ENCODE results near the gene RPS23.

Gene RPS23

GRCh38 chr5:82291420-82291819 is 13.3 kb upstream of the RPS23 start:
- no peak overlapping the region for H3K4me3 ChIP-seq (ENCODE audit: low read depth, low read length)
- DNase-seq (ENCODE audit: low read depth): no peak
- no peak for TF ChIP-seq CTCF (conservative IDR thresholded peaks at IDR 0.05; ENCODE audit: low read depth, low read length)

- TF ChIP-seq CTCF (conservative IDR thresholded peaks at IDR 0.05; ENCODE audit: low read depth, low read length): no peak
- DNase-seq (ENCODE audit: low read depth): no peak
- H3K4me3 ChIP-seq (ENCODE audit: low read depth, low read length): no peak overlapping the region
Measured at GRCh38 chr5:82290908-82291307, 12.8 kb upstream of the RPS23 start.

DNA sequence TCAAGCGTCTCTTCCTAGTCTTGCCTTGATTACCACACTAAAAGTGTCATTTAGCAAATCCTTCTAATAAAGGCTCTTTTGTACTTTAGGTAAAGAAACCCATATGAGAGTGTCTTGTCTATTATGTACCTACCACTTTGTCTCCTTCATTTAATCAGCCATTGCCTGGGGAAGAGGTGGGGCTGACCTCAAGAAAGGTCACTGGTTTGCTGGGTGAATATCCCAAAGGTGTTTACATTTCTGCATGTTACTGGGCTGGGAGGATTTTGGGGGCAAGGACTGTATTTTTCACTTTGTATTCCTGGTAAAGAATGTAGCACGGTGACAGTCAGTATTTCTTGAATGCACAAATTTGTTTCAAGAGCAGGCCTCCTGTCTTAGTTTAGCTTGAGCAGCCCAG is 11.9 kb upstream of the RPS23 start:
- no peak overlapping the region for H3K4me3 ChIP-seq (ENCODE audit: low read depth, low read length)
- no peak for DNase-seq (ENCODE audit: low read depth)
- no peak for TF ChIP-seq CTCF (conservative IDR thresholded peaks at IDR 0.05; ENCODE audit: low read depth, low read length)

DNA sequence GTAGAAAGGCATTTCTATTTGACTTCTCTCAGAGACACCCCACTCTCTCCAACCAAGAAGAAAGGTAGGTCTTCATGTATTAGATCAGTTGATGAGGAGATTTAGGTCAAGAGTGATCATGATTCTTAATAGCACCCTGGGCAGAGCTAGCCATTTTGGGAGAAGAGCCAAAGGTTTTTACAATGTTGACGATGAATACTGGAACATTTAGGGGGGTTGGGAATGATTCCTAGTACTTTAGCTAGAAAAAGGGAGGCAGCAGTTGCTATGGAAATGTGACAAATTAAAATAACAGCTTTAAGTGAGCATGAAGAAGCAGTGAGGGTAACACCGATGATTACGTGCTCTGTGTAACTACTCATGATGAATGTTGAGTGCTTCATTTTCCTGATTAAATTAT is 9.5 kb upstream of the RPS23 start:
- no peak for DNase-seq (ENCODE audit: low read depth)
- no peak overlapping the region for H3K4me3 ChIP-seq (ENCODE audit: low read depth, low read length)
- TF ChIP-seq CTCF (conservative IDR thresholded peaks at IDR 0.05; ENCODE audit: low read depth, low read length): no peak

DNA sequence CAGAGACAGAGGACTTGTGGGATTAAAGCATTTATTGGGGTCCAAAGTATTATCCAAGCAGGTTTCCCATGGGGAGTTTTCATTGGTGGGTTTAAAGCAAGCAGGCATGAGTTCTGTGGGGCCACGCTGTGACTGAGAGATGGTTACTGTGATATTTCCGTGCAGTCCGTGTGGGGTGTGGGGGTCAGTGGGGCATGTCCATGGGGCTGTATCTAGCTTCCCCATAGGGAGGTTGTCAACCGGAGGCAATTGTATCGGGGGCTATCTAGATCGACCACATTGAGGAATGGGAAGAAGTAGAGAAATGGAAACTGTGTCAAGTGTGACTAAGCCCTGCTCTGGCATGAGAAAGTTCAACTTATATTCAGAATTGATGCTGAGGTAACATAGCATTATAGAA is 7.1 kb upstream of the RPS23 start:
- H3K4me3 ChIP-seq (ENCODE audit: low read depth, low read length): no peak overlapping the region
- DNase-seq (ENCODE audit: low read depth): no peak
- TF ChIP-seq CTCF (conservative IDR thresholded peaks at IDR 0.05; ENCODE audit: low read depth, low read length): no peak

GRCh38 chr5:82283893-82284292 is 5.7 kb upstream of the RPS23 start:
- H3K4me3 ChIP-seq (ENCODE audit: low read depth, low read length): no peak overlapping the region
- no peak for DNase-seq (ENCODE audit: low read depth)
- TF ChIP-seq CTCF (conservative IDR thresholded peaks at IDR 0.05; ENCODE audit: low read depth, low read length): no peak

GRCh38 chr5:82278711-82279370 is 687 bp upstream of the RPS23 start:
- H3K4me3 ChIP-seq (ENCODE audit: low read depth, low read length): peak overlapping the region; percentile 91
- no peak for TF ChIP-seq CTCF (conservative IDR thresholded peaks at IDR 0.05; ENCODE audit: low read depth, low read length)
- no peak for DNase-seq (ENCODE audit: low read depth)

Data from choroid plexus epithelial cell (primary cell).